DMS53 (cell line): ENCODE data around the gene SH3RF3.
"Not testable (repeated sequence)": the region's sequence is repeated elsewhere in the genome, so short reads cannot be mapped to it uniquely, and the experiment has no call there.

Experiments used
- DNase-seq: peaks from one replicate; lab custom pipeline; 2025; lab: John Stamatoyannopoulos, UW

Gene SH3RF3

DNA sequence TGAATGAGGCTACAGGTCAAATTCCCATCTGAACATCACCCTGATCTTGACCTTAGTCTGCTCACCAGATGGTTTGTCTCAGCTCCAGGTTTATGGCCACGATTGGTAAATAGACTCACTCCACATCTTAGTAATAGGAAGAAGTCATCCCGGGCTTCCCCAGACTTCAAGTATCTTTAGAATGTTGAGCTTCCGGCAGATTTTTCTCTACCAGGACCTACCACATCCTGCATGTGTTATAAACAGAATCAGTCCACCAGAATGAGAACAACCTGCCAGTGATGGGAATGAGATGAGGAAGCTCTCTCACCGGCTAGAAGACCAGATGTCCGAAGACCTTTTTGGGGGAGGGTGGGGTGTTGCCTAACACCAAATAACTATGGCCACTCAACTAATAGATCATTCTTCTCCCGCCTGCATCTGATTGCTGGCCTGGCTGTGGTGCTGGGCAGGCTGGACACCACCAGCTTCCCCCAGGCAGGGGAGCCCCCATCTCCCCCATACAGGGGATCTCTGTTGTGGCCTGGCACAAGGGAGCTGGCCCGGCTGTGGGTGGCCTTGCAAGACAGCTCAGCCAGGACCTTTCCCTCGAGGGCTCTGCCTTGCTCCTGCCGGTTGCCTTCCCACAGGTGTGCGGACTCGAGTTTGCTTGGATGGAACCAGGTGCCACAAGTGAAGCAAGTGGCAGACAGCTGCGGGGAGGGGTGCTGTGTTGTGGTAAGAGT, 88.5 kb downstream of the SH3RF3 start:
- DNase-seq: peak; percentile 36

DNA sequence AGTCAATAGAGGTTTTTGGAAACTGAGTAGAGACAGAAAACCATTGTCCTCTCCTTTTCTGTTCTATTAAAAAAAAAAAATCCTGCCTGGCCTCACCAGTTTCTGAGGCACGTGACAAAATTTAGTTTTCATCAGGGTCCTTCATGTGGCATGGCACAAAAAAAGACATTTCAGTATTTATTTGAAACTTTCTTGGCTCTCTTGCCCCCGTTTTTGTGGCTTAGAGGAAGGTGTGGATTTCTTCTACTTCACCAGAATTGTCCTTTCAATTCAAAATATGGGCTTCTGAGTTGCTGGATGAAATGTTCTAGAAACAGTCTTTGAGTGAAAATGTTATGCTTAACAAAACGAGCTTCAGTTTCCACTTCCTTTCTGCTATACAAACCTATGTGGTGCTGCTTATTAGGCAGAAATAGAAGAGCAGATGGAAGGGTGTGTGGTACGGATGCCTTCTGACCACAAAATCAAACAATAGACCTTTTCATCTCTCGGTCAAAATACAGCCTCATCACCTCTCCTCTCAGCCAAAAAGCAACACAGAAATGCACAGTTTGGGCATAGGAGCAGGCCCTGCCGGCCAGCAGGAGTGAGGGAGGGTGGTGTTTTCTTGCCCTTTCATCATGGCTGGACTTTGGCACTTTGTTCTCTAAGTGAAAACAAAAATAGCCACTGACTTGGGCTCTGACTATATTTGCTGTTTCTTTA, 89.2 kb downstream of the SH3RF3 start:
- DNase-seq: peak; percentile 62

DNA sequence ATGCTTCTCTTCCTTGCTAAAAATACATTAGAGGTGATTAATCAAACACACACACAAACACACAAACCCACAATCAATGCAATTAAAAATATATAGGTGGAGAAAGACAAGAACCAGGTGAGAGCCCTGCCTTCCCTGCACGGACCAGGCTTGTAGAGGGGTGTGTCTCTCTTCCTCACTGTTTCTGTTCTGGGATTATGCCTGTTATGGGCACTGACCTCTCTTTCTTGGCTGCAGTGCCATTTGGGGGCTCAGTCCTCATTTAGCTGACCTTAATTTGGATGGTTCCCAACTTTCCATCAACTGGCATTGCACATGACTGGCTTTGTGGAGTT, 89.8 kb downstream of the SH3RF3 start:
- DNase-seq: no peak

DNA sequence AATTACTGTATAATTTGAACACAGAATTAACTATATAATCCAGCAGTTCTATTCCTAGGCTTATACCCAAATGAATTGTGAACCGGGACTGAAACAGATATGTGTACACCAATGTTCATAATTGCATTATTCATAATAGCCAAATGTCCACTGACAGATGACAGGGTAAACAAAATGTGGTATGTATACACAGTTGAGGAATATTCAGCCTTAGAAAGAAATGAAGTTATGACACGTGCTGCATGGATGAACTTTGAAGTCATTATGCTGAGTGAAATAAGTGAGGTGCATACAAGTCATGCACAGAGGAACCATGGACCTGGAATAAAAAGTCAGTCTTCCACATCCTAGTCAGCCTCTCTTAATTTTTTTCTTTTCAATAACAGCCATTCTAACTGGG, 91.9 kb downstream of the SH3RF3 start:
- no peak for DNase-seq

DNA sequence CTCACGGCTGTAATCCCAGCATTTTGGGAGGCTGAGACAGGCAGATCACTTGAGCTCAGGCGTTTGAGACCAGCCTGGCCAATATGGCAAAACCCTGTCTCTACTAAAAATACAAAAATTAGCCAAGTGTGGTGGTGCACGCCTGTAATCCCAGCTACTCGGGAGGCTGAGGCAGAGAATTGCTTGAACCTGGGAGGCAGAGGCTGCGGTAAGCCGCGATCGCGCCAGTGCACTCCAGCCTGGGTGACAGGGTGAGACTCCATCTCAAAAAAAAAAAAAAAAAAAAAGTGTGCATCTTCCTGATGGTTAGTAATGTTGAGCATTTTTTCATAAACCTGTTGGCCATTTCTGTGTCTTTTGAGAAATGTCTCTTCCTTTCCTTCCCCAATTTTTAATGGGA, 92.3 kb downstream of the SH3RF3 start:
- DNase-seq: not testable (repeated sequence)

DNA sequence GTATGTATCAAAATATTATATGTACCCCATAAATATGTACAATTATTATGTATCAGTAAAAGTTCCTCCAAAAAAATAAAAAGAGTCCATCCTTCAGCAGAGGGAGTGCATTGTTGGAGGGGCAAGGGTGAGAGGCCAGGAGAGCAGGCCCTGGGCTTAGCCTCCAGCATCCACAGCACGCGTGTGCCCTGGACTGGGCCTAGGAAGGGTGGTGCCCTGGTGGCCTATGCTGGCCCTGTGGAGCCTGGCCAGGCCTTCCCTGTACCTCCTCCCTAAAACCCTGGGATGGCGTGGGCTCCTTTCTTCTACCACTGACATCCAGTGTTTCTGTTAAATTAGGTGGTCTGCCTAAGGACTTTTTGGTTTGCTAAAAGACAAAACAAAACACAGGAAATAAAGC, 93.4 kb downstream of the SH3RF3 start:
- DNase-seq: no peak

DNA sequence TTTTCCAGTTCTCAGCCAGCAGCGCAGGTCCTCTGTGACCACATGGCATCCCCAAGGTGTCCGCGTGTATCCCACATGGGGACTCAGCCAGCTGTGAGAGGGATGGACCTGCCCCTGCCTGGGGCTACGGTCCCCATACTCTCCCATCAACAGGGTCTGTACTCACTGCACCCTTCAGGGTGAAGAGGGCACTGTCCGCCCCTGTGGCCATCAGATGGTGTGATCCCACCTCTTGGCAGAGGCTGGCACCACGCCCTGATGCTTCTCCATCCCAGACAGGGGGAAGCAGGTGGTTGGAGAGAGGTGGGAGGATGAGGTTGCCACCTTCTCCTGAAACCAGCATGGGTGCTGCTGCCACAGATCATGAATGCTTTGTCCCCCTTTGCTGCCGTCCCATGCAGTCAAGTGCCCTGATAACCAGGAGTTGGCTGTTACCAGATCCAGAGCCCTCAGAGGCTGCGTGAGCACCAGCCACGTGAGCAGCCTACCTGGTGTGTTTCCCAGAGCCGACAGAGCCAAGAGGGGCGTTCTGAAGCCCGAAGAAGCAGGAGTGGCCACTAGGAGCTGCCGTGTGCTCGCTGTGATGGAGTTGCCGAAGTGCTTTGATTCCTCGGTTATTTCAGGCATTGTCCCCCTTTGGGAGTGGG, 93.9 kb downstream of the SH3RF3 start:
- DNase-seq: no peak

DNA sequence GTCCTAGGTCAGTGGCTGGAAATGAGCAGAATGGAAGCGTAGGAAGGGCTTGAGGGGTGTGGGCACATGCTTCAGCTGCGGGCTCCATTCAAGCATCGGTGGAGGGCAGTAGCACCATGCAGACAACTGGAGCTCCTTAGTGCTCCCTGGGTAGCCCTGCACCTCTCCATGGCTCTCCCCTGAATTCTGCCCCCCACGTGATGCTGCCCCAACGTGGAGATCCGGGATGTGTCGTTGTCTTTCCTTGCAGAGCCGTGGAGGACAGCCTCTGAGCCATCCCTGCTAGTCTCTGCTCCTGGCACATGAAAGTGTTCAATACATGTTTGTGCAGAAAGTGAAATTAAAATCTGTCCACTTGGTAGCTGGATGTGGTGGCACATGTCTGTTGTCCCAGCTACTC, 94.5 kb downstream of the SH3RF3 start:
- DNase-seq: no peak

DNA sequence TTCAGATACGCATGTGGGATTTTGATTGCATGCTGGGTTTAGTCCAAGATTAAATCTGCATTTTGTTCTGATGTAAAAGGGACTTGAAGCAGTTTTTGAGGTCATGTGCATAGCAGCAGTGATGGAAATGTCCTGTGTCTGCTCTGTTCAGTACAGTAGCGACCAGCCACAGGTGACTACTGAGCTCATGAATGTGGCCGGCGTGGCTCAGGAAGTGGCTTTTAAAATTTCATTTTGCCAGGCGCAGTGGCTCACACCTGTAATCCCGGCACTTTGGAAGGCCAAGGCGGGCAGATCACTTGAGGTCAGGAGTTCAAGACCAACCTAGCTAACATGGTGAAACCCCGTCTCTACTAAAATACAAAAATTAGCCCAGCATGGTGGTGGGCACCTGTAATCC, 95.3 kb downstream of the SH3RF3 start:
- DNase-seq: not testable (repeated sequence)

DNA sequence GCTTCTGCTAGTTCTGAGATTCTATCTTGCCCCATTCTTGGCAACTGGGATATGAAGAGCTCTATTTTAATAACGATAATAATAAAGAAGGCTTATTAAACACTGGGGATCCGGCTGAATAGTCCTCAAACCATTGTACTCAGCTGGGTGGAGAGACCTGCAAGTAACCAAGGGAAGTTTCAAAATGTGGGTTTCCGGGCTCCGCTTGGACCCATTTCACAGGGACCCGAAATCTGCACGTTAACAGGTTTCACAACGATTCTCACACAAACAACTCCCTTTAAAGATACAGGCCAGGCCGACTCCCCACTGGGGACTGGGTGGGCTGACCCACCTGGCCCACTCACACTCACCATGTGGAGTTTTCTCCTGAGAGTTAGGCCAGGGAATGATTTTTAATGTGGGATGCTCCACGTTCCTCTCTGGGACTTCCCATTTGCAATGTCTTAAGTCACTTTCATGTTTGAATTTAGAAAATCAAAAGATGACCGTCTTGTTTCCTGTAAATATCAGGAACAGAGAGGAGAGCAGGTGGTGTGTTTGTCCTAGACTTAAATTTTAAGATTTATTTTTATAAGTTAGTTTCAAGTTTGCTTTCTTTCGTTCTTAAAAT, 96.3 kb downstream of the SH3RF3 start:
- no peak for DNase-seq

DNA sequence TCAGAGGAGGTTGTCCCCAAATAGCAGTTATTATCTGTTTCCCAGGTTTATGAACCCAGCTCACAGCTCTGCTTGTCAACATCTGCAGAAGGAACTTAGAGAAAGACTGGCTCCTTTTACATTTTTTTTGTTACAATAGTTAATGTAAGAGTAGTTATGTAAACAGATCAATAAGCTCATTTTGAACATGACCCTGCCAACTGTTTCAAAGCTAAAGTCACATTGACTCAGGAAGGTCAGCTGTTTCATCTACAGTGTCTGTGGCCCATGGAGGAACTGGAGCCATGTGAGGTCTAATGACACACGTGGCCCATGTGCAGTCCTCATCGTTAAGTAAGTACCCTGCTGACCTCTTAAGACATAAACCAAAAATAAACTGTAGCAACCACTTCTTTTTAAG, 97.1 kb downstream of the SH3RF3 start:
- DNase-seq: no peak

DNA sequence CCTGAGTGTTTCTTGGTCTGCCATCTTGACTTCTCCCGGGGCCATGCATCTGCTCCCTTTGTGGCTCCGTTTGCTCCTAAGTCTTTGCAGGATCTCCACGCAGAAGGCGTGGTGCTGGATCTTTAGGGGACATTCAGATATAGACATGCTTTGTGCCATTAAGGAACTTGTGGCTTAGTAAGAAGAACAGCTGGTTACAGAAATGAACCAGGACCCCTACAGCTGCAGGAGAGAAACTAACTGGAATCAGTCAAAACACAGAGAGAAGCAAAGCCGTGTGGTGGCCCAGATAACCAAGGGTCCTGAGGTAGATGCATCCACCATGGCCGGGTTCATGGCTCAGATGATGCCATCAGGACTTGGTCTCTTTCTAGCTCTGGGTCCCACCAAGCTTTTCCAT, 97.6 kb downstream of the SH3RF3 start:
- no peak for DNase-seq

DNA sequence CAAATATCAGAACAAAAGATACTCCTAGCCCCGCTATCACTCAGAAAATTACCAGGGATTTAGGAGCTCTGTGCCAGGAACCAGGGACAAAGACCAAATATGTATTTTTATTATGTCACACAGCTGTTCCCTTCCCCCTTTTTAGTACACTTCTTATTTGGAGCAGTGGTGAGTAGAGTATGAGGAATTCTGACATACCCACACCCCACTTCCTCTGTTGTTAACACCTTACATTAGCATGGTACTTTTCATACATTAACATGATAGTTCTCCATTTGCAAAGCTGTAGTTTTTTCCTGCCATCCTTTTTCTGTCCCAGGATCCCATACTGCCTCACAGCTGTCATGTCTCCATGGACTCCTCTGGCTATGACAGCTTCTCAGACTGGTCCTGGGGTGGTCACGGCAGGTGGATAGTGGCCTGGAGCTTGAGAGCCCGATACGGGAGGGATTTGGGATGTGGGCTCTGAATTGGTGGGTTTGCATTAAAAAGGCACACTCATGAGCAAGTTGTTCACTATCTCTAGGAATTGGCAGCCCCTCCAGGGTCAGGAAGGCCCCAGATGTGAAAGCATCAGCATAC, 100.2 kb downstream of the SH3RF3 start:
- no peak for DNase-seq

DNA sequence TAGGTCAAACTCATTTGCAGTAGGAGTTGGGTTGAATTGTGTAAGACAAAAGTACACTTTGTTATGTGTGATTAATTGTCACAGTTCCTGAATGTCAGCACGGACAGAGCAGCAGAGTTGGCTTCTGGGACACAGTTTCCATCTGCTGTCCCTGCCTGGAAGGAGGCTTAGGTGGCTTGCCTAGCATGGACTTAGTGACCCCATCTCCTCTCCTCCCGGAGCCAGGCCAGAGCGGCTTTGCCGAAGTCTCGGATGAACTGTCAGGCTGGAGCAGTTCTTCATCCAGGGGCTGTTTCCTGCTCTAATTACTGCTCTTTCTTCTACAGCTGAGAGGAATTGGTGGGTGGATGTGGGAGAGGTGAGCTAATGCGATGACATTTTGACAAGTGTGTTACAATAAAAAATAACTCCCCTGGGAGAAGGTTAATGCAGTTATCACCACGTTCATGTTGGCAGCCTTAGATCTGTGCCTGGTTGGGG, 102.0 kb downstream of the SH3RF3 start:
- DNase-seq: no peak

DNA sequence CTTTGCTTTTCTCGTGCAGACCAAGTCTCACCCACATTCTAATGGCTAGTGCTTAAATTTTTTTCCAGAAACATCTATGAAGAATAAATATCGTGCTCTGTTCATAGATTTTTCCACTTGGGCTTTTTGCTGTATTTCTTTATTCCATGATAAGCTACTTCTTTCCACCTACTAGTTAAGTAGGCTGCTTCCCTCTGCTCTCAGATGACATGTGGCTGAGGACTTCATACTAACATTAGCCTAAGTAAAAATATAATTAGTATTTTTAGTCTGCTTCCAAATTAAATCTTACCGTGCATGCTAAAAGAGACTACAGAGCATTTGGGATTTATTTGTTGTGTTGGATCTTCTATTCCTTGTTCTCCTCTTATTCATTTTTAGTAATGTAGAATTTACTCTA, 102.4 kb downstream of the SH3RF3 start:
- DNase-seq: no peak

DNA sequence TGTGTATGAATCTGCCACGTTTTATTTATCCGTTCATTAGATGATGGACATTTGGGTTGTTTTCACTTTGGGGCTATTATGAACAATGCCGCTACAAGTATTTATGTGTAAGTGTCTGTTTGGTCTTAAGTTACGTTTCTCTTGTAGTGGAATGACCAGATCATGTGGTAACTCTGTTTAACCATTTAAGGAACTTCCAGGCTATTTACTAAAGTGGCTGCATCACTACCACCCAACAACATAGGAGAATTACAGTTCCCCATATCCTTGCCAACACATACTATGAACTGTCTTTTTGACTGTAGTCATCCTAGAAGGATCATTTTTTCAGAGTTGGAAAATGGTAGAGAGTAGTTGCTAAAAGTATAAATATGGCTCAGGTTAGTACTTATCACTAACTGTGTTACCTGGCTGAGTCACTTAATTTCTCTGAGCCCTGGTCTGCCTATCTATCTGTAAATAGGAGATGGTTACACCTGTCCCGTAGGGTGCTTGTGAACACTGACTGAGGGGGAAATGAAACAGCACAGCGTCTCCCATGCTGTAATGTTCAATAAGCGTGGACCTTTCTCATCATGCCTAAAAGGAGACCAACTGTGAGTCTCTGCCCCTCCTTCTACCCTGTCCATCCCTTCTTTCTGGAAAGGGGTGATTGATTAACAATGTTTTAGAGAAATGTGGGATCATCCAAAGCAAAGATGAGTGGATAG, 103.1 kb downstream of the SH3RF3 start:
- no peak for DNase-seq

DNA sequence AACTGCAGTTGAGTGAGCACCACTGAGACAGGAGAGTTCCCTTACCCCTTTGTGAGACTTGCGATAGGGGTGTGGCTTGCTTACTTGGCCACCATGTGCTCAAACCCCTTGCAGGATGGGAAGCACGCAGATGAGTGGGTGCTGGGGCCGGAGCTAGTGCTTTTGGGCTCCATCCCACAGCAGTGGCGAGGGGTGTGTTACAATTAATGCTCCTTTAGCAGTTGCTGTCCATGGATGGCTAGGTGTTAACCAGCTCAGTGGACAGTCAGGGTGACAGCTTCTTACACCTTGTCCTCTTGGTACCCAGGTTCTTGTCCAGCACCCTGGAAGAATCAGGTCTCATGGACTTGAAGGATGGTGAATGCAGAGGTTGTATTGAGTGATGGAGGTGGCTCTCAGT, 103.9 kb downstream of the SH3RF3 start:
- no peak for DNase-seq

DNA sequence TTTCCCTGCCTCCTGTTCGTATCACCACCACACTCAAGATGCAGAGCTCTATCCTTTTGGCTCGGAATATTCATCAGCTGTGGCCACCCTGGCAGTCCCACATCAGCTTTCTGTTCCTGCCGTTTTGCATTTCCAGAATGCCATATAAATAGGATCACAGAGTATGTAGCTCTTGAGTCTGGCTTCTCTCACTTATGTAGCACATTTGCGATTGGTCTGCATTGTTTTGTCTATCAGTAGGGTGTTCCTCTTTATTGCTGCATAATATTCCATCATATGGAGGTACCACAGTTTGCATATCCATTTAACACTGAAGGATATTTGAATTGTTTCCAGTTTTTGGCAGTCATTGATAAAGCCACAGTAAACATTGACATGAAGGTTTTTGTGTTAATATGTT, 104.6 kb downstream of the SH3RF3 start:
- DNase-seq: no peak

DNA sequence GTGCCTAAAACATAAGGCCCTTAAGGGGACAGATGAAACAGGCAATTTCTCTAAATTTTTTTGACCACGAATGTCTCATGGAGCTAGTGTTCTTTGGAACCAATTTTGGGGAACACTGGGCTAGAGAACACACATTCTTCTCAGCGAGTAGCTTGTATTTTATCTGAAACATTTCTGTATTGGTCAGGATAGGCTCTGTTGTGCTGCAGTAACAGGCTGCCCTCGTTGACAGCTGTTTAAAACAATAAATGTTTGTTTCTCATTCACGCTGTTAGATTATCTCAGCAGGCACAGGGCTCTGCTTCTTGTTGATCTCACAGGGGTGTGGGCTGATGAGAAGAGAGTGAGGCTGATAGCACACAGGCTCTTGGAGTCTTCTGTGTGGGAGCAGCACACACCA, 105.3 kb downstream of the SH3RF3 start:
- no peak for DNase-seq

DNA sequence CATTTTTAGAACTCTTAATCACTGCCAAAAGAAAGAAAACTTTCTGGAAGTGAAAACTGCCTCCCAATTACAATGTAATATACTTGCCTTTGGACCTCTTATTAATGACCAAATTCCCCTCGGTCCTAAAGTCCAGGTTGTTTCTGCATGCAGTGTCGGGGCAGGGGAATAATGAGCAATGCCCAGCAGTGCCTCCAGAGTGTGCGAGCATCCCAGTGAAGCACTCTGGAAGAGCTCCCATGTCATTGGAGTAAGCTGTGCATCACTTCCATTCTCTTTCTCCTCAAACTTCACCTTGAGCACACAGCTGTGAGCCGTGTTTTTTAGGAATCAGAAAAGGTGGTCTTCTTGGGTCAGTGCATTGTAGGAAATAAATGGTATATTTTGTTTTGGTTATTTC, 107.1 kb downstream of the SH3RF3 start:
- no peak for DNase-seq

DNA sequence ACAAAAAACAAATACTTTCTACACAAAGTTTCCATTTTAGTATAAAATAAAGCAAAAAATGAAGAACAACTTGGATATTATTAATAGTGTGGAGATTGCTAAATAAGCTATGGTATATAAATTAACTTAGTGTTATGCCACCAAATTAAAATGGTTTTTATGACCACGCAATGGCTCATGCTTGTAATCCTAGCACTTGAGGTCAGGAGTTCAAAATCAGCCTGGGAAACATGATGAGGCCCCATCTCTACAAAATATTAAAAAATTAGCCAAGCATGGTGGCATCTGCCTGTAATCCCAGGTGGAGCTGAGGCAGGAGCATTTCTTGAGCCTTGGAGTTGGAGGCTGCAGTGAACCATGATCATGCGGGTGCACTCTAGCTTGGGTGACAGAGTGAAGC, 108.8 kb downstream of the SH3RF3 start:
- no peak for DNase-seq

DNA sequence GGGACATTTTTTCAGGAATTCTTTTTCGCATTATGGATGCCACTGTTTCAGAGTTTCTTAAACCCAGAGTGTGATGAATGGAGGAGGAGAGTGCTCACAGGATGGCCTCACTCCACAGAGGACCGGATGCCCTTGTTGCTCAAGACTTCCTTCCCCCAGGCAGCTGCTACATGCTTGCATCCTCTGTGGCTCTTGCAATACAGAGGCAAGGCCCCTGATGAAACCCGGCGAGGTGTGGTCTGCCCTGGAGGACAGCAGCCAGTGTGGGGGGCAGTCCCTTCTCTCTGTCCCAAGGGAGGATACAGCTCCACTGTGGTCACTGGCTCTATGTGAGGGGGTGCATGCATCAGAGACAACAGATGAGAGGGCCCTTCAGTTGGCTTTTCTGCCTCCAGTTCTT, 109.6 kb downstream of the SH3RF3 start:
- DNase-seq: no peak
